ENCODE data around the gene SLC29A3.

The SLC29A3 gene

GRCh38 chr10:71301371-71301916 lies 17.6 kb upstream of the SLC29A3 start:
- no peak for DNase-seq

GRCh38 chr10:71302451-71302850 lies 16.6 kb upstream of the SLC29A3 start:
- DNase-seq, result no peak

GRCh38 chr10:71302874-71303568 lies 16.0 kb upstream of the SLC29A3 start:
- peak; percentile 40 for DNase-seq

GRCh38 chr10:71303569-71303907 lies 15.5 kb upstream of the SLC29A3 start:
- no peak for DNase-seq

GRCh38 chr10:71304914-71305313 lies 14.1 kb upstream of the SLC29A3 start:
- no peak for DNase-seq

GRCh38 chr10:71306979-71307378 lies 12.1 kb upstream of the SLC29A3 start:
- DNase-seq, result no peak

- no peak for DNase-seq
These were observed 11.5 kb upstream of the SLC29A3 start for GRCh38 chr10:71307469-71308085.

- DNase-seq, result no peak
These were observed 10.8 kb upstream of the SLC29A3 start for GRCh38 chr10:71308244-71308643.

GRCh38 chr10:71308985-71309384 lies 10.1 kb upstream of the SLC29A3 start:
- DNase-seq, result no peak

- no peak for DNase-seq
These were observed 9.1 kb upstream of the SLC29A3 start for GRCh38 chr10:71309919-71310318.

GRCh38 chr10:71312220-71312619 lies 6.8 kb upstream of the SLC29A3 start:
- DNase-seq, result no peak

GRCh38 chr10:71312811-71313789 lies 6.0 kb upstream of the SLC29A3 start:
- DNase-seq, result peak; percentile 77

- peak; percentile 59 for DNase-seq
These were observed 4.9 kb upstream of the SLC29A3 start for GRCh38 chr10:71314028-71314693.

GRCh38 chr10:71314694-71315225 lies 4.3 kb upstream of the SLC29A3 start:
- no peak for DNase-seq

- DNase-seq, result no peak
These were observed 2.8 kb upstream of the SLC29A3 start for GRCh38 chr10:71316056-71316785.

GRCh38 chr10:71316786-71317160 lies 2.3 kb upstream of the SLC29A3 start:
- DNase-seq, result no peak

GRCh38 chr10:71317739-71318138 lies 1.3 kb upstream of the SLC29A3 start:
- DNase-seq, result no peak

- no peak for DNase-seq
These were observed 837 bp downstream of the SLC29A3 start for GRCh38 chr10:71319800-71320392.

- DNase-seq, result no peak
These were observed 1.5 kb downstream of the SLC29A3 start for GRCh38 chr10:71320592-71320991.

GRCh38 chr10:71321386-71321785 lies 2.3 kb downstream of the SLC29A3 start:
- DNase-seq, result no peak

- DNase-seq, result no peak
These were observed 4.3 kb downstream of the SLC29A3 start for GRCh38 chr10:71323407-71323806.

Measured in fibroblast of skin of abdomen (primary cell).